H1 (cell line): ENCODE data around the gene CPM. TPM values are rescaled to one million over a fixed set of nuclear protein-coding genes. Genes with fewer than 3 reads are reported as not detected.

Source experiments
- CTBP2 ChIP-seq: IDR thresholded peaks from 2 replicates; pipeline ENCODE4 v1.7.0; 2011; ENCODE audit warnings: borderline replicate concordance, mild to moderate bottlenecking, moderate library complexity, mixed read lengths, low read length; ENCODE audit not compliant: insufficient read depth, insufficient read length
- RAD21 ChIP-seq, 2 experiments: IDR thresholded peaks in 1 of 2; conservative IDR thresholded peaks in 1 of 2; 2 replicates each; pipeline ENCODE4 v1.6.1; 2011; ENCODE audit warnings: low read depth in 2 of 2, low read length in 2 of 2, improper control_type of control experiment in 1 of 2, inconsistent platforms in 1 of 2, mild to moderate bottlenecking in 1 of 2, moderate library complexity in 1 of 2
- polyA plus RNA-seq, 7 experiments: library from polyadenylated mRNA; depleted of rRNA in 3 of 7; stranded (reverse) in 5 of 7; unstranded in 2 of 7; fragments of >200 nt in 5 of 7; fragments of 200-250 nt in 2 of 7; gene quantifications; 1 replicate in 5 of 7; 2 replicates in 1 of 7; 4 replicates in 1 of 7; pipeline versions ENCODE4 v1.2.1 to v1.2.3, GENCODE V29; 2011 to 2013; ENCODE audit warnings: missing spikeins in 2 of 7, mixed read lengths in 2 of 7
- total RNA-seq: library from RNA; stranded (reverse); fragmentation: NEBNext Ultra II Directional; extraction: Animal tissue kit (Norgen Biotek cat#: 25700); gene quantifications from 2 replicates; pipeline ENCODE4 v1.2.1, GENCODE V29; 2021
- TF ChIP-seq, protein P1 (sequence below): IDR thresholded peaks from 2 replicates; pipeline ENCODE4 v1.6.1; 2011; ENCODE audit warnings: low read depth, mild to moderate bottlenecking, low read length; ENCODE audit not compliant: insufficient read depth
- TF ChIP-seq, protein P2 (sequence below): IDR thresholded peaks from 2 replicates; pipeline ENCODE4 v1.6.1; 2011; ENCODE audit warnings: low read length, improper control_type of control experiment
- TF ChIP-seq, protein P3 (sequence below): IDR thresholded peaks from 2 replicates; pipeline ENCODE4 v1.6.1; 2012; ENCODE audit warnings: inconsistent platforms

The CPM gene
- total and polyA plus RNA-seq, 2 of the 8 experiments (the other 6 are each of a cell fraction or from before 2014, with no cell fraction given): 0.33 to 3.1 TPM

DNA sequence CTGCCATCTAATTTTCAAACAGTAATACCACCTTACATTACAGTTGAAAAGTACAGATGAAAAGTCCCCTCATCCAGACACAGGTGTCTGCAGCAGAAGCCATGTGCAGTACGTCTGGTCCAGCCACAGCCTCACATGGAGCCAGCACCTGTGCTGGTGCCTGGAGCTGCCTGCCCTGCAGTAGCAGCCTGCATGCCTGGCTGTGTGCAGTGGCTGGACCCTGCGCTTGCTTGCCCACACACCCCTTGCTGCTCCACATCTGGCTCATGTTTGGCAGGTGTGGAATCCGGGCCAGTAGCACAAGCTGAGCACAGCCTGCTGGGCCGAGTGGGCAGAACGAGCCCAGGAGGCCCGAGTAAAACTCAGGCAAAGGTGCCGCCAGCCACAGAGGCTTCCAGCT, 21.8 kb upstream of the CPM start (continued):
- TF ChIP-seq, protein P1, sequence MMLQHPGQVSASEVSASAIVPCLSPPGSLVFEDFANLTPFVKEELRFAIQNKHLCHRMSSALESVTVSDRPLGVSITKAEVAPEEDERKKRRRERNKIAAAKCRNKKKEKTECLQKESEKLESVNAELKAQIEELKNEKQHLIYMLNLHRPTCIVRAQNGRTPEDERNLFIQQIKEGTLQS: no peak
- TF ChIP-seq RAD21 (IDR thresholded peaks at IDR 0.05 in 1 of 2, conservative IDR thresholded peaks at IDR 0.05 in 1 of 2; ENCODE audit: low read depth in 2 of 2, low read length in 2 of 2): no peak
- no peak for TF ChIP-seq CTBP2
- TF ChIP-seq, protein P2, sequence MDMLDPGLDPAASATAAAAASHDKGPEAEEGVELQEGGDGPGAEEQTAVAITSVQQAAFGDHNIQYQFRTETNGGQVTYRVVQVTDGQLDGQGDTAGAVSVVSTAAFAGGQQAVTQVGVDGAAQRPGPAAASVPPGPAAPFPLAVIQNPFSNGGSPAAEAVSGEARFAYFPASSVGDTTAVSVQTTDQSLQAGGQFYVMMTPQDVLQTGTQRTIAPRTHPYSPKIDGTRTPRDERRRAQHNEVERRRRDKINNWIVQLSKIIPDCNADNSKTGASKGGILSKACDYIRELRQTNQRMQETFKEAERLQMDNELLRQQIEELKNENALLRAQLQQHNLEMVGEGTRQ: no peak
- TF ChIP-seq, protein P3, sequence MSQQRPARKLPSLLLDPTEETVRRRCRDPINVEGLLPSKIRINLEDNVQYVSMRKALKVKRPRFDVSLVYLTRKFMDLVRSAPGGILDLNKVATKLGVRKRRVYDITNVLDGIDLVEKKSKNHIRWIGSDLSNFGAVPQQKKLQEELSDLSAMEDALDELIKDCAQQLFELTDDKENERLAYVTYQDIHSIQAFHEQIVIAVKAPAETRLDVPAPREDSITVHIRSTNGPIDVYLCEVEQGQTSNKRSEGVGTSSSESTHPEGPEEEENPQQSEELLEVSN: no peak
